GM20000 (cell line): ENCODE data around the gene FTCD.

Experiments
- DNase-seq: peaks from one replicate; pipeline ENCODE4 v3.0.0; 2012; ENCODE audit warnings: low spot score
- CTCF ChIP-seq: IDR thresholded peaks from 2 replicates; pipeline ENCODE4 v1.5.1; 2012; ENCODE audit warnings: mild to moderate bottlenecking, control low read depth; ENCODE audit errors: extremely low read depth, missing control alignments

FTCD gene

DNA sequence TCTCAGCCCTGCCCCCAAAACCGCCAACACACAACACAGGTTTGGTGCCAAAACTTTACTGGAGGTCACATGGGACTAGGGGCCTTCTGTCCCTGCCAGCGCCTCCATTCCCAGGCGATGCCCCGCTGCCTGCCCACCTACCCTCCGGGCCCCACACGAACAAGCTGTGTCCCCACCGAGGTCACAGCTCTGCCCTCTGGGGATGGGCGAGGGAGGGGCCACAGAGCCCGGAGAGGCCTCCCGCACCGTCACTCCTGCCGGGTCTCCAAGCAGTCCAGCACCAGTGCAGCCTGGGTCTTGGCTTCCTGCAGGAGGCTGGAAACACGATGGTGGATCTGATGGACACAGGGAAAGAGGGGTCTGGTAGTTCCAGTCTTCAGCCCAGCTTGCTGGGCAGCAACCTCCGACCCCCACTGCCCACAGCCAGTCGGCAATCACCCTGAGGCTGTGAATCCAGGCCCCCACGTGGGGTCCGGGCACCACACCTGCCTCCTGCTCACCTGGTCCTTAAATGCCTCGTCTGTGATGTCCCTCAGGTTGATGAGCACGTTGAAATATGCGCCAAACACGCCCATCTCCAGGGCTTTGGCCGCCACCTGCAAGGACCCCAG lies 18.5 kb downstream of the FTCD start:
- no peak for DNase-seq
- no peak for TF ChIP-seq CTCF

- no peak for TF ChIP-seq CTCF
- no peak for DNase-seq
Measured at GRCh38 chr21:46135782-46136395, 19.5 kb downstream of the FTCD start.

DNA sequence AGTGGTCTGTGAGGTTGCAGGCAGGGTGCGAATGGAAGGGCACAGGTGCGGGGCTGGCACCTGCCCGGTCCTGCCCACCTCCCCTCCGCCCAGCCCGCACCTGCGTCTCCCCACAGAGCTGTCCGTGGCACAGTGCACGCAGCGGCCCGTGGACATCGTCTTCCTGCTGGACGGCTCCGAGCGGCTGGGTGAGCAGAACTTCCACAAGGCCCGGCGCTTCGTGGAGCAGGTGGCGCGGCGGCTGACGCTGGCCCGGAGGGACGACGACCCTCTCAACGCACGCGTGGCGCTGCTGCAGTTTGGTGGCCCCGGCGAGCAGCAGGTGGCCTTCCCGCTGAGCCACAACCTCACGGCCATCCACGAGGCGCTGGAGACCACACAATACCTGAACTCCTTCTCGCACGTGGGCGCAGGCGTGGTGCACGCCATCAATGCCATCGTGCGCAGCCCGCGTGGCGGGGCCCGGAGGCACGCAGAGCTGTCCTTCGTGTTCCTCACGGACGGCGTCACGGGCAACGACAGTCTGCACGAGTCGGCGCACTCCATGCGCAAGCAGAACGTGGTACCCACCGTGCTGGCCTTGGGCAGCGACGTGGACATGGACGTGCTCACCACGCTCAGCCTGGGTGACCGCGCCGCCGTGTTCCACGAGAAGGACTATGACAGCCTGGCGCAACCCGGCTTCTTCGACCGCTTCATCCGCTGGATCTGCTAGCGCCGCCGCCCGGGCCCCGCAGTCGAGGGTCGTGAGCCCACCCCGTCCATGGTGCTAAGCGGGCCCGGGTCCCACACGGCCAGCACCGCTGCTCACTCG lies 23.3 kb downstream of the FTCD start:
- no peak for DNase-seq
- no peak for TF ChIP-seq CTCF

GRCh38 chr21:46131588-46131837 lies 23.9 kb downstream of the FTCD start:
- no peak for TF ChIP-seq CTCF
- DNase-seq = no peak

- TF ChIP-seq CTCF = no peak
Measured at GRCh38 chr21:46130831-46131587, 24.4 kb downstream of the FTCD start.

GRCh38 chr21:46129846-46130651 lies 25.3 kb downstream of the FTCD start:
- TF ChIP-seq CTCF = no peak
- no peak for DNase-seq

More at GRCh38 chr21:46130831-46131587, 24.4 kb downstream of the FTCD start:
- no peak for DNase-seq
